PC-9 (cell line): ENCODE data around the gene GALNT9.

Experiments used
- CTCF ChIP-seq: fragments of 200-600 bp; sonication (generic); conservative IDR thresholded peaks from 2 replicates; pipeline ENCODE4 v1.6.1; 2017; ENCODE audit warnings: mixed run types, antibody characterized with exemption, mild to moderate bottlenecking, moderate library complexity
- EZH2 ChIP-seq: fragments of 200-600 bp; sonication (generic); IDR thresholded peaks from 2 replicates; pipeline ENCODE4 v1.8.0; 2017; ENCODE audit warnings: antibody characterized with exemption, low read depth

- TF ChIP-seq CTCF (no peak), EZH2 (no peak)
Measured at GRCh38 chr12:132229926-132230325, 99.5 kb downstream of the GALNT9 start.
